MM.1S (cell line): ENCODE results near the gene TARDBP.
"Not testable (repeated sequence)": the region's sequence is repeated elsewhere in the genome, so short reads cannot be mapped to it uniquely, and the experiment has no call there.

ENCODE experiments used
- DNase-seq: peaks from one replicate; pipeline ENCODE4 v3.0.0-alpha.2; 2015
- H2AFZ ChIP-seq: fragments of 300-600 bp; sonication (generic); 2 replicates; pipeline ENCODE4 v1.6.0; 2016; ENCODE audit warnings: antibody characterized with exemption, low read length
- H3F3A ChIP-seq: fragments of 300-600 bp; sonication (generic); 2 replicates; pipeline ENCODE4 v1.6.1; 2016; ENCODE audit warnings: mild to moderate bottlenecking, antibody characterized with exemption, low read length, moderate library complexity, mixed read lengths; ENCODE audit not compliant: insufficient read depth
- H3K27ac ChIP-seq: fragments of 300-600 bp; sonication (generic); 2 replicates; pipeline ENCODE4 v1.5.1; 2016; ENCODE audit warnings: mild to moderate bottlenecking, low read length
- H3K27me3 ChIP-seq: fragments of 300-600 bp; sonication (generic); replicated peaks from 2 replicates; pipeline ENCODE4 v1.6.0; 2016; ENCODE audit warnings: low read length; ENCODE audit not compliant: insufficient read depth
- H3K36me3 ChIP-seq: fragments of 300-600 bp; sonication (generic); replicated peaks from 2 replicates; pipeline ENCODE4 v1.6.1; 2016; ENCODE audit warnings: mild to moderate bottlenecking, low read length, mixed read lengths; ENCODE audit not compliant: insufficient read depth
- H3K4me1 ChIP-seq: fragments of 300-600 bp; sonication (generic); 2 replicates; pipeline ENCODE4 v1.6.1; 2016; ENCODE audit warnings: low read length, mixed read lengths
- H3K4me2 ChIP-seq: fragments of 300-600 bp; sonication (generic); 2 replicates; pipeline ENCODE4 v1.6.0; 2016; ENCODE audit warnings: low read depth, low read length
- H3K4me3 ChIP-seq: fragments of 300-600 bp; sonication (generic); 2 replicates; pipeline ENCODE4 v1.5.1; 2016; ENCODE audit warnings: low read length, mixed read lengths
- H3K79me2 ChIP-seq: fragments of 300-600 bp; sonication (generic); 2 replicates; pipeline ENCODE4 v1.6.1; 2016; ENCODE audit warnings: mixed run types, low read length, mixed read lengths
- H3K9ac ChIP-seq: fragments of 300-600 bp; sonication (generic); 2 replicates; pipeline ENCODE4 v1.6.1; 2016; ENCODE audit warnings: low read length, mixed read lengths
- H3K9me2 ChIP-seq: fragments of 300-600 bp; sonication (generic); replicated peaks from 2 replicates; pipeline ENCODE4 v1.6.1; 2016; ENCODE audit warnings: mild to moderate bottlenecking, low read length, mixed read lengths; ENCODE audit not compliant: insufficient read depth
- H3K9me3 ChIP-seq: fragments of 300-600 bp; sonication (generic); replicated peaks from 2 replicates; pipeline ENCODE4 v1.6.1; 2016; ENCODE audit warnings: mild to moderate bottlenecking, low read length, mixed read lengths; ENCODE audit not compliant: insufficient read depth
- H4K20me1 ChIP-seq: fragments of 300-600 bp; sonication (generic); 2 replicates; pipeline ENCODE4 v1.6.1; 2016; ENCODE audit warnings: mild to moderate bottlenecking, low read length, moderate library complexity, mixed read lengths; ENCODE audit not compliant: insufficient read depth
- CTCF ChIP-seq: fragments of 300-600 bp; sonication (generic); IDR thresholded peaks from 2 replicates; pipeline ENCODE4 v1.5.1; 2016; ENCODE audit warnings: antibody characterized with exemption, low read length, mixed read lengths
- EZH2 ChIP-seq: fragments of 300-600 bp; sonication (generic); optimal IDR thresholded peaks from 2 replicates; pipeline ENCODE3; 2017; ENCODE audit warnings: low read depth, mild to moderate bottlenecking, antibody characterized with exemption, low read length, mixed read lengths
- EZH2phosphoT487 ChIP-seq: fragments of 300-600 bp; sonication (generic); IDR thresholded peaks from 2 replicates; pipeline ENCODE4 v1.6.1; 2018; ENCODE audit warnings: antibody characterized with exemption, low read length

Gene TARDBP

GRCh38 chr1:10986525-10986890, 25.9 kb upstream of the TARDBP start:
- no peak for TF ChIP-seq EZH2phosphoT487
- no peak for TF ChIP-seq CTCF
- TF ChIP-seq EZH2, result no peak
- no peaks in the 10 kb centered on the region for H3K9me3 ChIP-seq
- H3K4me2 ChIP-seq, result no peak overlapping the region
- H2AFZ ChIP-seq, result no peak overlapping the region
- no peaks in the 10 kb centered on the region for H3F3A ChIP-seq
- H4K20me1 ChIP-seq, result no peaks in the 10 kb centered on the region
- H3K9me2 ChIP-seq, result no peaks in the 10 kb centered on the region
- H3K4me1 ChIP-seq, result no peaks in the 10 kb centered on the region
- H3K9ac ChIP-seq, result no peak overlapping the region
- no peaks in the 10 kb centered on the region for H3K36me3 ChIP-seq
- DNase-seq, result no peak
- H3K27me3 ChIP-seq, result peaks cover 4% of the 10 kb centered on the region; the same call in 1 of the 2 replicates
- H3K79me2 ChIP-seq, result no peaks in the 10 kb centered on the region
- no peak overlapping the region for H3K4me3 ChIP-seq
- no peak overlapping the region for H3K27ac ChIP-seq

GRCh38 chr1:10987840-10988417, 24.5 kb upstream of the TARDBP start:
- no peak overlapping the region for H3K4me3 ChIP-seq
- no peaks in the 10 kb centered on the region for H3K36me3 ChIP-seq
- TF ChIP-seq EZH2, result no peak
- TF ChIP-seq EZH2phosphoT487, result no peak
- no peak for TF ChIP-seq CTCF
- H3K9me3 ChIP-seq, result no peaks in the 10 kb centered on the region
- no peaks in the 10 kb centered on the region for H3K9me2 ChIP-seq
- no peak overlapping the region for H3K9ac ChIP-seq
- no peak for DNase-seq
- no peaks in the 10 kb centered on the region for H3F3A ChIP-seq
- H2AFZ ChIP-seq, result no peak overlapping the region
- no peaks in the 10 kb centered on the region for H3K79me2 ChIP-seq
- H3K27ac ChIP-seq, result no peak overlapping the region
- no peak overlapping the region for H3K4me2 ChIP-seq
- H3K27me3 ChIP-seq, result peaks cover 5% of the 10 kb centered on the region
- H3K4me1 ChIP-seq, result no peaks in the 10 kb centered on the region
- H4K20me1 ChIP-seq, result no peaks in the 10 kb centered on the region

- Histone ChIP-seq H3K79me2 (no peaks in the 10 kb centered on the region), H2AFZ (no peak overlapping the region), H3K9me3 (no peaks in the 10 kb centered on the region), H3K27ac (no peak overlapping the region), H3K4me2 (no peak overlapping the region), H3K4me3 (no peak overlapping the region), H3K27me3 (peaks cover 7% of the 10 kb centered on the region), H3K36me3 (no peaks in the 10 kb centered on the region), H3K4me1 (no peaks in the 10 kb centered on the region), H4K20me1 (no peaks in the 10 kb centered on the region), H3K9me2 (no peaks in the 10 kb centered on the region), H3F3A (no peaks in the 10 kb centered on the region), H3K9ac (no peak overlapping the region)
- no peak for TF ChIP-seq CTCF
- no peak for TF ChIP-seq EZH2phosphoT487
- TF ChIP-seq EZH2, result no peak
- DNase-seq, result no peak
These were observed 23.4 kb upstream of the TARDBP start for GRCh38 chr1:10989095-10989494.

- H4K20me1 ChIP-seq, H3K9me2 ChIP-seq, H2AFZ ChIP-seq, H3F3A ChIP-seq, H3K4me2 ChIP-seq, H3K4me1 ChIP-seq, H3K79me2 ChIP-seq, DNase-seq, H3K27me3 ChIP-seq, H3K9ac ChIP-seq, H3K4me3 ChIP-seq, H3K27ac ChIP-seq, H3K36me3 ChIP-seq, H3K9me3 ChIP-seq: not testable (repeated sequence)
These were observed 22.4 kb upstream of the TARDBP start for GRCh38 chr1:10989920-10990516.
